HCT116 (cell line): Measurements from ENCODE around the gene AP2A1.

Experiments
- EZH2 ChIP-seq: fragments of 200-600 bp; sonication (generic); IDR thresholded peaks from 2 replicates; pipeline ENCODE4 v1.6.1; 2017; ENCODE audit warnings: antibody characterized with exemption, mixed run types
- POLR2A ChIP-seq: IDR thresholded peaks from 2 replicates; pipeline ENCODE4 v1.7.0; 2011; ENCODE audit warnings: borderline replicate concordance; ENCODE audit not compliant: insufficient read depth, insufficient read length; ENCODE audit errors: extremely low read depth
- SRF ChIP-seq: IDR thresholded peaks from 2 replicates; pipeline ENCODE4 v1.6.1; 2012; ENCODE audit warnings: low read depth
- TF ChIP-seq, protein P1 (sequence below), 3 experiments: fragments of 200-600 bp in 1 of 3; sonication (generic) in 1 of 3; IDR thresholded peaks in 2 of 3; conservative IDR thresholded peaks in 1 of 3; 2 replicates each; pipeline ENCODE4 v1.5.1; 2012 to 2017; ENCODE audit warnings: low read depth in 2 of 3, low read length in 2 of 3, antibody characterized with exemption in 1 of 3, borderline replicate concordance in 1 of 3, control low read depth in 1 of 3, mild to moderate bottlenecking in 1 of 3, mixed read lengths in 1 of 3, mixed run types in 1 of 3, moderate library complexity in 1 of 3; ENCODE audit not compliant: insufficient read depth in 1 of 3
- TF ChIP-seq, protein P2 (sequence below): IDR thresholded peaks from 2 replicates; pipeline ENCODE4 v1.6.1; 2012

- TF ChIP-seq, protein P1, sequence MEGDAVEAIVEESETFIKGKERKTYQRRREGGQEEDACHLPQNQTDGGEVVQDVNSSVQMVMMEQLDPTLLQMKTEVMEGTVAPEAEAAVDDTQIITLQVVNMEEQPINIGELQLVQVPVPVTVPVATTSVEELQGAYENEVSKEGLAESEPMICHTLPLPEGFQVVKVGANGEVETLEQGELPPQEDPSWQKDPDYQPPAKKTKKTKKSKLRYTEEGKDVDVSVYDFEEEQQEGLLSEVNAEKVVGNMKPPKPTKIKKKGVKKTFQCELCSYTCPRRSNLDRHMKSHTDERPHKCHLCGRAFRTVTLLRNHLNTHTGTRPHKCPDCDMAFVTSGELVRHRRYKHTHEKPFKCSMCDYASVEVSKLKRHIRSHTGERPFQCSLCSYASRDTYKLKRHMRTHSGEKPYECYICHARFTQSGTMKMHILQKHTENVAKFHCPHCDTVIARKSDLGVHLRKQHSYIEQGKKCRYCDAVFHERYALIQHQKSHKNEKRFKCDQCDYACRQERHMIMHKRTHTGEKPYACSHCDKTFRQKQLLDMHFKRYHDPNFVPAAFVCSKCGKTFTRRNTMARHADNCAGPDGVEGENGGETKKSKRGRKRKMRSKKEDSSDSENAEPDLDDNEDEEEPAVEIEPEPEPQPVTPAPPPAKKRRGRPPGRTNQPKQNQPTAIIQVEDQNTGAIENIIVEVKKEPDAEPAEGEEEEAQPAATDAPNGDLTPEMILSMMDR (IDR thresholded peaks at IDR 0.05 in 2 of 3, conservative IDR thresholded peaks at IDR 0.05 in 1 of 3; ENCODE audit: borderline replicate concordance in 1 of 3, insufficient read depth in 1 of 3, low read depth in 2 of 3, low read length in 2 of 3) = no peak
- no peak for TF ChIP-seq POLR2A
- no peak for TF ChIP-seq EZH2
- no peak for TF ChIP-seq SRF
- TF ChIP-seq, protein P2, sequence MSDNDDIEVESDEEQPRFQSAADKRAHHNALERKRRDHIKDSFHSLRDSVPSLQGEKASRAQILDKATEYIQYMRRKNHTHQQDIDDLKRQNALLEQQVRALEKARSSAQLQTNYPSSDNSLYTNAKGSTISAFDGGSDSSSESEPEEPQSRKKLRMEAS = no peak
Measured at GRCh38 chr19:49749771-49750170, 17.0 kb upstream of the AP2A1 start.
